ENCODE data around the gene GFRA1.
A peak's percentile ranks its signal among the peaks of the same experiment; 100 is the strongest.

The GFRA1 gene

DNA sequence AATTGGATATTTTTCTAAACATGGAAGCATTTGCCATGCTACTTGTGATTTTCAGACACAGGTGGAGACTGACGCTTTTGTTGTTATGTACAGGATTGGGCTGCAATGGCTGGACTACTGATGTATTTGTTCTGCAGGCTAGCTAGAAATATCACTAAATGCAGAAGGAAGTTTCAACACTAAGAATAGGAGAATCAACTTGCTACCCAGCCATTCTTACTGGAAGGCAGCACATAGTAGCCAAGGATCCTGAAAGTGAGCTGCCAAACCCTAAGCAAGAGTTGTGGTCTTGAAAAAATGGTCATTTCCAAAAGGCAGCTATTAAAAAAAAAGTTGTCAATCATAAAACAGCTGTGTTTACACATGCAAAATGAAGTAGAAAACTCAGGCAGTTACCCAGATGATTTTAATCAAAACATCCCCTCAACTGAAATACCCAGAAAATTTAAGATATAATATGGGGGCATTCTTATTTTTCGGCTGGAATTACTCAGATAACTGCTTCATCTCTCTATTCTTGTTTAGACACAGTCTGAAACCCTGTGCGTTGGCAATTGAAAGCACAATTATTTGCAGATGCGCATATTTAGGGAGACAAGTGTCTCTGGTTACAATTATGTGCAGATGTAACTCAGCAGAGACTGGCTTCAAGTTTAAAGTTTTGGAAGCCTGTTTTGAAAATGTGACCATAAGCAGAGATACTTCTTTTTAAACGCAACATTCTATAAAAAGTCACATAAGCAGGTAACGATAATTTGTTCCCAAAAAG is 31.2 kb downstream of the GFRA1 start:
- no peak for DNase-seq (ENCODE audit: low spot score)

- no peak for DNase-seq (ENCODE audit: low spot score)
These were observed 31.9 kb downstream of the GFRA1 start for GRCh38 chr10:116241085-116241484.

- no peak for DNase-seq (ENCODE audit: low spot score)
These were observed 32.7 kb downstream of the GFRA1 start for GRCh38 chr10:116240157-116240950.

GRCh38 chr10:116239229-116239628 is 33.8 kb downstream of the GFRA1 start:
- no peak for DNase-seq (ENCODE audit: low spot score)

- DNase-seq (ENCODE audit: low spot score): no peak
These were observed 35.0 kb downstream of the GFRA1 start for GRCh38 chr10:116237970-116238369.

DNA sequence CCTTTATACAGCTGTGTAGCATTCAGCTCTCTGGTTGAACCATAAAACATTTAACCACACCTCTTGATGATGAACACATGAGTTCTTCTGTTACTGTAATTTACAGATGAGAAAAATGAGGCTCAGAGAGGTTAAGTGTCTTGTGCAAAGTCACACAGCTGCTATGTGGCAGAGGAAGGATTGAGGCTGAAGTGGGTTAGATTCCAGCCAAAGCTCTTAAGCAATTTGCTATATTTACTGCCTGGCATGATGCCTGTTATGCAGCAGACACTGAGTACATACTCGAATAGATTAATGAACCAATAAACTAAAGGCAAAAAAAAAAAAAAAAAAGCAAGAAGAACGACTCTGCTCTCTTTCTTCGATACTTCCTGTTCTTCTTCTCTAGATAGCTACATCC is 35.7 kb downstream of the GFRA1 start:
- DNase-seq (ENCODE audit: low spot score): no peak

- no peak for DNase-seq (ENCODE audit: low spot score)
These were observed 39.8 kb downstream of the GFRA1 start for GRCh38 chr10:116233230-116233629.

GRCh38 chr10:116232613-116233012 is 40.4 kb downstream of the GFRA1 start:
- no peak for DNase-seq (ENCODE audit: low spot score)

- no peak for DNase-seq (ENCODE audit: low spot score)
These were observed 46.2 kb downstream of the GFRA1 start for GRCh38 chr10:116226766-116227165.

GRCh38 chr10:116226053-116226452 is 47.0 kb downstream of the GFRA1 start:
- DNase-seq (ENCODE audit: low spot score): no peak

DNA sequence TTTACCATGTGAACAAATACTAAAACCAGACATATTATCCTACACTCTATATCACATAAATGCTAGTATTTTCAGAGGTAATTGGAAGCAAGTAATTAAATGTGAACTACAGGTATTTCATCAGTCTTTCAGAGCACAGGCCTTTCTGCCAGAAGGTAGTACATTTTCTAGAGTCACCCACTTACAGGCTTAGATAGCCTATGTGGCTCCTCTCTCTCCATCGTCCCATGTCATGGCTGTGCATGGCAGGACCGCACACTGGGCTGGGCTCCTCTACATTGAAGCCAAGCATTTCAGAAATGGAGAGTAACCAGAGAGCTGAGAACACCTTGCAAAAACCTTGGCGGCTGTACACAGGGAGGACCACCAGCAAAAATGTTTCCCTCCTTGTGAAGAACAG is 49.7 kb downstream of the GFRA1 start:
- DNase-seq (ENCODE audit: low spot score): no peak

DNA sequence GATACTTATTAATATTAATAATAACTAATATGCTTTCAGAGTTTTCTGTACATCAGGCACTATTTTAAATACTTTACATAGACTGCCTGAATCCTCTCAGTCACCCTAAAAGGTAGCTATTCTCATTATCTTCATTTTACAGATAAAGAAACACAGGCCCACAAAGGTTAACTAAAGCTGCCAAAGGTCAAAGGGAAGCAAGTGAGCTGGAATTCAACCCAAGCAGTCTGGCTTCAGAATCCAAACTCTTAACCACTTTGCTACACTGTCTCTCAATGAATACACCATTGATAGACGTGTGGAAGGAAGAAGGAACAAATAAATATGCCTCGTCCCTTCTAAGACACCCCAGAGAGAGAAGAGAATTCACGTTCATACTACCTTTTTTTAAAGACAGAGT is 52.0 kb downstream of the GFRA1 start:
- no peak for DNase-seq (ENCODE audit: low spot score)

GRCh38 chr10:116216676-116217075 is 56.3 kb downstream of the GFRA1 start:
- DNase-seq (ENCODE audit: low spot score): no peak

- DNase-seq (ENCODE audit: low spot score): no peak
These were observed 57.4 kb downstream of the GFRA1 start for GRCh38 chr10:116215651-116216050.

DNA sequence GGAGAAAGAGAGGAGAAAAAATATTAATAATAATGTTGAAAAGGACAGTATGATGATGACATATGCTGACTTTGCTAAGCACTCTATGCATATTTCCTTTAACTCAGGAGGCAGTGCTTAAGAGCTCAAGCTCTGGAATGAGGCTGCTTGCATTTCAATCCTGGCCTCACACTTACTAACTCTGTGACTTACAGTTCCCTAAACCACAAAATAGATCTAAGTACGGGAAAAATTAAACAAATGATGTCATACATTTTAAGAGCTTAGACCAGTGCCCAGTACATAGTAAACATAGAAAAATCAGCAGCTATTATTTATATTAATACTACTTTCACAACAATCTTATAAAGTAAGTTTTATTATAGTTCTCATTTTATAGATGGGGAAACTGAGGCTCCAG is 61.3 kb downstream of the GFRA1 start:
- no peak for DNase-seq (ENCODE audit: low spot score)

GRCh38 chr10:116210588-116211346 is 62.2 kb downstream of the GFRA1 start:
- no peak for DNase-seq (ENCODE audit: low spot score)

DNA sequence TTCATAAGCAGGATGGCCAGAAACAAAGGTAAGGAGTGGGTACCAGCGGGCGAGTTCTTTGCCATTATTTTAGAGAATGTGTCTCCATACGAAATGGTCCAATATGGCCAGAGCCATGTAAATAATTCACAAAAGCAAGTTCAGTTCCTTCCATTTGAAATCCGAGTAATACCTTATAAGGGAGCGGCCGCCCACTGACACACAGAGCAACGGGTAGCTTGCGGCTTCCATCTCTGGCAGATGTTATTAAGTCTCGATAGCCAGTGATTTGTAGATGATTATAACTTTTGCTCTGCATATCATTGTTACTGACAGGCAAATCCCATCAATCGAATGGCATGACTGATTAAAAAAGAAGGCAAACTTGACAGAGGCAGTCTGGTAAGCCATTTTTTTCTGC is 63.2 kb downstream of the GFRA1 start:
- peak; percentile 42 for DNase-seq (ENCODE audit: low spot score)

- peak; percentile 32 for DNase-seq (ENCODE audit: low spot score)
These were observed 63.9 kb downstream of the GFRA1 start for GRCh38 chr10:116208956-116209567.

GRCh38 chr10:116207690-116208089 is 65.3 kb downstream of the GFRA1 start:
- DNase-seq (ENCODE audit: low spot score): no peak

GRCh38 chr10:116203661-116204060 is 69.3 kb downstream of the GFRA1 start:
- no peak for DNase-seq (ENCODE audit: low spot score)

GRCh38 chr10:116201670-116202430 is 71.2 kb downstream of the GFRA1 start:
- no peak for DNase-seq (ENCODE audit: low spot score)
